ENCODE results near the gene DBH. TPM values are rescaled to one million over a fixed set of nuclear protein-coding genes. Genes with fewer than 3 reads are reported as not detected.

DBH gene
- total RNA-seq, 1 donor from 2014 or later = not detected

GRCh38 chr9:133610845-133611244, 25.3 kb upstream of the DBH start:
- H3K9me3 Mint-ChIP-seq (ENCODE audit: unreplicated experiment) = no peaks in the 10 kb centered on the region
- no peaks in the 10 kb centered on the region for H3K36me3 Mint-ChIP-seq (ENCODE audit: unreplicated experiment)
- H3K4me1 Mint-ChIP-seq (ENCODE audit: unreplicated experiment) = peaks cover 1% of the 10 kb centered on the region
- TF ChIP-seq, protein P1, sequence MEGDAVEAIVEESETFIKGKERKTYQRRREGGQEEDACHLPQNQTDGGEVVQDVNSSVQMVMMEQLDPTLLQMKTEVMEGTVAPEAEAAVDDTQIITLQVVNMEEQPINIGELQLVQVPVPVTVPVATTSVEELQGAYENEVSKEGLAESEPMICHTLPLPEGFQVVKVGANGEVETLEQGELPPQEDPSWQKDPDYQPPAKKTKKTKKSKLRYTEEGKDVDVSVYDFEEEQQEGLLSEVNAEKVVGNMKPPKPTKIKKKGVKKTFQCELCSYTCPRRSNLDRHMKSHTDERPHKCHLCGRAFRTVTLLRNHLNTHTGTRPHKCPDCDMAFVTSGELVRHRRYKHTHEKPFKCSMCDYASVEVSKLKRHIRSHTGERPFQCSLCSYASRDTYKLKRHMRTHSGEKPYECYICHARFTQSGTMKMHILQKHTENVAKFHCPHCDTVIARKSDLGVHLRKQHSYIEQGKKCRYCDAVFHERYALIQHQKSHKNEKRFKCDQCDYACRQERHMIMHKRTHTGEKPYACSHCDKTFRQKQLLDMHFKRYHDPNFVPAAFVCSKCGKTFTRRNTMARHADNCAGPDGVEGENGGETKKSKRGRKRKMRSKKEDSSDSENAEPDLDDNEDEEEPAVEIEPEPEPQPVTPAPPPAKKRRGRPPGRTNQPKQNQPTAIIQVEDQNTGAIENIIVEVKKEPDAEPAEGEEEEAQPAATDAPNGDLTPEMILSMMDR (IDR thresholded peaks at IDR 0.05) = no peak
- no peak overlapping the region for H3K4me3 Mint-ChIP-seq (ENCODE audit: unreplicated experiment)
- no peak for DNase-seq (ENCODE audit: extremely low spot score, unreplicated experiment)
- H3K27ac Mint-ChIP-seq (ENCODE audit: unreplicated experiment) = no peak overlapping the region
- peaks cover 64% of the 10 kb centered on the region for H3K27me3 Mint-ChIP-seq (ENCODE audit: unreplicated experiment)

- H3K27me3 Mint-ChIP-seq (ENCODE audit: unreplicated experiment) = peaks cover 58% of the 10 kb centered on the region
- TF ChIP-seq, protein P1 (IDR thresholded peaks at IDR 0.05) = no peak
These were observed 24.1 kb upstream of the DBH start for GRCh38 chr9:133612051-133612450.

DNA sequence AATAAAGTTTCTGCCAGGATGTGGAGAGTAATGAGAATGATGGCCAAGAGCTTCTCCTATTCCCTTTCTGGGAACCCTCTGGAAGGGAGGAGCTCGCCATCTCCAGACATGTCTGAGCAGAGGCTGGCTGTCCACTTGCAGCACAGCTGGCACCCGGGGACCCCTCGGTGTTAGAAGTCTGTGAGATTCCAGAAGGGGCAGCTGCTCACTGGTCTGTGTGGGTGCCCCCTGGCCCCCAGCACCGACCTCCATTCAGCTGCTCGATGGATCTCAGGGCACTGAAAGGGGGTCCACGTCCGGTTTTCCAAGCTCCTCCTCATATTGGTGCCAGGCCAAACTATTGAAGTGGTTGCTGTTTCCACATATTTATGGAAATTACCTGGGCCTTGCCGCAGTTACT, 23.3 kb upstream of the DBH start:
- Mint-ChIP-seq H3K4me1 (ENCODE audit: unreplicated experiment) (peaks cover 1% of the 10 kb centered on the region), H3K27ac (ENCODE audit: unreplicated experiment) (no peak overlapping the region), H3K36me3 (ENCODE audit: unreplicated experiment) (no peaks in the 10 kb centered on the region), H3K4me3 (ENCODE audit: unreplicated experiment) (no peak overlapping the region), H3K27me3 (ENCODE audit: unreplicated experiment) (peaks cover 56% of the 10 kb centered on the region), H3K9me3 (ENCODE audit: unreplicated experiment) (no peaks in the 10 kb centered on the region)
- TF ChIP-seq, protein P1 (IDR thresholded peaks at IDR 0.05) = no peak
- DNase-seq (ENCODE audit: extremely low spot score, unreplicated experiment) = no peak

More at GRCh38 chr9:133612051-133612450, 24.1 kb upstream of the DBH start:
- H3K27ac Mint-ChIP-seq (ENCODE audit: unreplicated experiment) = no peak overlapping the region
- H3K4me3 Mint-ChIP-seq (ENCODE audit: unreplicated experiment) = no peak overlapping the region
- H3K4me1 Mint-ChIP-seq (ENCODE audit: unreplicated experiment) = peaks cover 1% of the 10 kb centered on the region
- H3K36me3 Mint-ChIP-seq (ENCODE audit: unreplicated experiment) = no peaks in the 10 kb centered on the region
- H3K9me3 Mint-ChIP-seq (ENCODE audit: unreplicated experiment) = no peaks in the 10 kb centered on the region
- DNase-seq (ENCODE audit: extremely low spot score, unreplicated experiment) = no peak

DNA sequence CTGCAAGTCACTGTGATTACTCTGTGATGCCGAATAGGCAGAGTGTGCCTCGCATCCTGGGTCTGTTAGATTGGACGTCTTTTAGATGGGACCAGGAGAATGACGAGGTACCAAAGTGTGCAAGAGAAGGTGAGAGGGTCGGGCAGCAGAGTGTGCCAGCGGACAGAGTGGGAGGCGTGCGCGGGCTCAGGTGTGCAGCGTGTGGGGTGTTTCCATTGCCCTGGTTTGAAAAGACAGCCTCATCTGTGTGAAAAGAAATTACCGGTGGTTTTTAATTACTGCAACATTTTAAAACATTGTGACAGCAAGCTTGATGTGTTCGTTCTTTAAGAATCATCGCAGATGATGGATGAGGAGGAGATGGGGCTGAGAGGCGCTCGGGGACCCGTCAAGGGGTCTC, 22.7 kb upstream of the DBH start:
- DNase-seq (ENCODE audit: extremely low spot score, unreplicated experiment) = no peak
- Mint-ChIP-seq H3K4me3 (ENCODE audit: unreplicated experiment) (no peak overlapping the region), H3K27ac (ENCODE audit: unreplicated experiment) (no peak overlapping the region), H3K4me1 (ENCODE audit: unreplicated experiment) (peaks cover 1% of the 10 kb centered on the region), H3K36me3 (ENCODE audit: unreplicated experiment) (no peaks in the 10 kb centered on the region), H3K9me3 (ENCODE audit: unreplicated experiment) (no peaks in the 10 kb centered on the region), H3K27me3 (ENCODE audit: unreplicated experiment) (peaks cover 57% of the 10 kb centered on the region)
- TF ChIP-seq, protein P1 (IDR thresholded peaks at IDR 0.05) = no peak

- no peaks in the 10 kb centered on the region for H3K9me3 Mint-ChIP-seq (ENCODE audit: unreplicated experiment)
- no peak overlapping the region for H3K4me3 Mint-ChIP-seq (ENCODE audit: unreplicated experiment)
- TF ChIP-seq, protein P1 (IDR thresholded peaks at IDR 0.05) = no peak
- H3K27me3 Mint-ChIP-seq (ENCODE audit: unreplicated experiment) = peaks cover 62% of the 10 kb centered on the region
- H3K27ac Mint-ChIP-seq (ENCODE audit: unreplicated experiment) = no peak overlapping the region
- DNase-seq (ENCODE audit: extremely low spot score, unreplicated experiment) = no peak
- H3K36me3 Mint-ChIP-seq (ENCODE audit: unreplicated experiment) = no peaks in the 10 kb centered on the region
- peaks cover 1% of the 10 kb centered on the region for H3K4me1 Mint-ChIP-seq (ENCODE audit: unreplicated experiment)
These were observed 22.1 kb upstream of the DBH start for GRCh38 chr9:133614056-133614455.
